Lung (tissue), 12 donors: ENCODE measurements around the gene SUGCT. TPM values are rescaled to one million over a fixed set of nuclear protein-coding genes. Genes with fewer than 3 reads are reported as not detected.
A peak's percentile ranks its signal among the peaks of the same experiment; 100 is the strongest.

Experiments
- ATAC-seq: fragments of 200-7000 bp; cut with Tn5 transposase; one replicate; pipeline ENCODE4 v1.9.1; 2020; ENCODE audit warnings: moderate number of reproducible peaks; ENCODE audit not compliant: insufficient read depth, low FRiP score
- DNase-seq, 3 donors: peaks; one replicate each; pipeline ENCODE4 v3.0.0-alpha.2; 2013 to 2017
- H3K27ac ChIP-seq, 2 donors: one replicate each; pipeline ENCODE4 v1.5.1; 2013; ENCODE audit warnings: mild to moderate bottlenecking in 2 of 2, moderate library complexity in 2 of 2, control low read depth in 1 of 2, inconsistent platforms in 1 of 2, low read depth in 1 of 2, low read length in 1 of 2
- H3K27me3 ChIP-seq, 3 donors: one replicate each; pipeline ENCODE4 v1.5.1; 2013; ENCODE audit warnings: low read length in 2 of 3; ENCODE audit not compliant: control insufficient read depth in 3 of 3, insufficient read depth in 3 of 3
- H3K36me3 ChIP-seq, 4 donors: one replicate each; pipeline ENCODE4 v1.5.1; 2013; ENCODE audit warnings: low read length in 4 of 4, mild to moderate bottlenecking in 1 of 4, moderate library complexity in 1 of 4; ENCODE audit not compliant: control insufficient read depth in 4 of 4, insufficient read depth in 4 of 4
- H3K4me1 ChIP-seq, 5 donors: one replicate each; pipeline ENCODE4 v1.5.1; 2013; ENCODE audit warnings: low read length in 5 of 5, mild to moderate bottlenecking in 2 of 5, moderate library complexity in 1 of 5; ENCODE audit not compliant: control insufficient read depth in 5 of 5, insufficient read depth in 5 of 5
- H3K4me3 ChIP-seq: one replicate; pipeline ENCODE4 v1.5.1; 2013; ENCODE audit warnings: mild to moderate bottlenecking, control low read depth, moderate library complexity
- H3K9ac ChIP-seq, 2 donors: one replicate each; pipeline ENCODE4 v1.5.1; 2013; ENCODE audit warnings: low read length in 2 of 2, control low read depth in 1 of 2; ENCODE audit not compliant: insufficient read depth in 1 of 2
- H3K9me3 ChIP-seq, 4 donors: one replicate each; pipeline ENCODE4 v1.5.1; 2013; ENCODE audit warnings: low read length in 3 of 4, mild to moderate bottlenecking in 1 of 4, moderate library complexity in 1 of 4; ENCODE audit not compliant: control insufficient read depth in 4 of 4, insufficient read depth in 3 of 4
- CTCF ChIP-seq: IDR thresholded peaks from 2 replicates; pipeline ENCODE4 v1.5.1; 2012; ENCODE audit warnings: mild to moderate bottlenecking; ENCODE audit errors: control extremely low read depth, extremely low read depth
- WGBS, 2 donors: extraction: QIAGEN DNeasy Blood & Tissue Kit; methylation state at CpG; one replicate each; pipeline ENCODE4 v1.1.7; 2013; 5-methylcytosine and 5-hydroxymethylcytosine counted together
- polyA plus RNA-seq, 2 donors: library from polyadenylated mRNA; stranded (reverse); fragments of 200-250 nt; gene quantifications; one replicate each; pipeline ENCODE4 v1.2.1, GENCODE V29; 2013
- total RNA-seq, 2 donors: library from RNA; depleted of rRNA in 1 of 2; stranded (reverse); fragments of >200 nt in 1 of 2; gene quantifications; one replicate each; pipeline ENCODE4 v1.2.1, GENCODE V29; 2014 to 2021
- donor health status: control.
- donor health status: control.
- donor health status: Bipolar disorder and iron deficiency.
- donor health status: healthy.
- donor health status: DM: yes; HTN: yes; CAD: no.

Gene SUGCT
- total and polyA plus RNA-seq, 4 donors = 0.23 to 4.2 (median 1.8) TPM

GRCh38 chr7:40572810-40573465 is 438.1 kb downstream of the SUGCT start:
- no peak for TF ChIP-seq CTCF
- H3K4me3 ChIP-seq = no peak overlapping the region
- peaks cover 0 to 3% (median 0%) of the 10 kb centered on the region in 4 donors for H3K9me3 ChIP-seq
- no peak overlapping the region for H3K27ac ChIP-seq
- no peak overlapping the region for H3K9ac ChIP-seq
- no peaks in the 10 kb centered on the region for H3K27me3 ChIP-seq
- H3K4me1 ChIP-seq = peaks cover 0 to 8% (median 0%) of the 10 kb centered on the region in 5 donors
- ATAC-seq = no peak
- WGBS, 2 donors = 67 to 74% methylated on average over 8 of the region's 8 CpGs
- no peaks in the 10 kb centered on the region for H3K36me3 ChIP-seq
- peak in 2 of 3 donors; percentile 34 to 52 for DNase-seq

GRCh38 chr7:40579401-40579800 is 444.6 kb downstream of the SUGCT start:
- H3K9ac ChIP-seq = no peak overlapping the region
- no peaks in the 10 kb centered on the region for H3K27me3 ChIP-seq
- TF ChIP-seq CTCF = no peak
- no peak overlapping the region for H3K27ac ChIP-seq
- WGBS, 2 donors = 48 to 49% methylated on average over 5 of the region's 5 CpGs
- no peaks in the 10 kb centered on the region for H3K4me1 ChIP-seq
- no peak for DNase-seq
- ATAC-seq = no peak
- no peak overlapping the region for H3K4me3 ChIP-seq
- H3K36me3 ChIP-seq = no peaks in the 10 kb centered on the region
- peaks cover 0 to 3% (median 0%) of the 10 kb centered on the region in 4 donors for H3K9me3 ChIP-seq

GRCh38 chr7:40580776-40581175 is 446.0 kb downstream of the SUGCT start:
- Histone ChIP-seq H3K36me3 (no peaks in the 10 kb centered on the region), H3K27ac (no peak overlapping the region), H3K4me1 (no peaks in the 10 kb centered on the region), H3K9ac (no peak overlapping the region), H3K4me3 (no peak overlapping the region), H3K27me3 (no peaks in the 10 kb centered on the region), H3K9me3 (peaks cover 0 to 3% (median 0%) of the 10 kb centered on the region in 4 donors)
- ATAC-seq = no peak
- WGBS, 2 donors = 78 to 88% methylated on average over 4 of the region's 4 CpGs
- DNase-seq = no peak
- TF ChIP-seq CTCF = no peak

- 30 to 69% methylated on average over 5 of the region's 5 CpGs for WGBS, 2 donors
- ATAC-seq = no peak
- TF ChIP-seq CTCF = no peak
Observed at GRCh38 chr7:40582539-40582938, 447.7 kb downstream of the SUGCT start.

More at GRCh38 chr7:40582539-40582938, 447.7 kb downstream of the SUGCT start:
- H3K36me3 ChIP-seq = no peaks in the 10 kb centered on the region
- H3K4me3 ChIP-seq = no peak overlapping the region
- H3K27me3 ChIP-seq = no peaks in the 10 kb centered on the region
- H3K27ac ChIP-seq = no peak overlapping the region
- DNase-seq = no peak
- H3K9ac ChIP-seq = no peak overlapping the region
- no peaks in the 10 kb centered on the region for H3K9me3 ChIP-seq
- no peaks in the 10 kb centered on the region for H3K4me1 ChIP-seq
